Measurements from ENCODE around the gene ATP1B1. TPM values are rescaled to one million over a fixed set of nuclear protein-coding genes. Genes with fewer than 3 reads are reported as not detected.

ATP1B1 gene
- total RNA-seq (2022) (621 and 626 TPM in 2 replicates), Bru-seq, nascent RNA (percentile 100 among the genes with signal in this experiment), BruChase-seq, experiment 1, labeled RNA remaining after a 6-hour chase (percentile 100 among the genes with signal in this experiment), BruChase-seq, experiment 2, labeled RNA remaining after a 2-hour chase (percentile 99 among the genes with signal in this experiment)
- long read RNA-seq, transcript ATP1B1-201 (6 exons, 1,883 nt) = major isoform, 52 of 135 reads
- long read RNA-seq, partial matches to known transcripts = 80 of 135 reads
- long read RNA-seq, other reads (novel, unspliced or antisense) = 3 of 135 reads

DNA sequence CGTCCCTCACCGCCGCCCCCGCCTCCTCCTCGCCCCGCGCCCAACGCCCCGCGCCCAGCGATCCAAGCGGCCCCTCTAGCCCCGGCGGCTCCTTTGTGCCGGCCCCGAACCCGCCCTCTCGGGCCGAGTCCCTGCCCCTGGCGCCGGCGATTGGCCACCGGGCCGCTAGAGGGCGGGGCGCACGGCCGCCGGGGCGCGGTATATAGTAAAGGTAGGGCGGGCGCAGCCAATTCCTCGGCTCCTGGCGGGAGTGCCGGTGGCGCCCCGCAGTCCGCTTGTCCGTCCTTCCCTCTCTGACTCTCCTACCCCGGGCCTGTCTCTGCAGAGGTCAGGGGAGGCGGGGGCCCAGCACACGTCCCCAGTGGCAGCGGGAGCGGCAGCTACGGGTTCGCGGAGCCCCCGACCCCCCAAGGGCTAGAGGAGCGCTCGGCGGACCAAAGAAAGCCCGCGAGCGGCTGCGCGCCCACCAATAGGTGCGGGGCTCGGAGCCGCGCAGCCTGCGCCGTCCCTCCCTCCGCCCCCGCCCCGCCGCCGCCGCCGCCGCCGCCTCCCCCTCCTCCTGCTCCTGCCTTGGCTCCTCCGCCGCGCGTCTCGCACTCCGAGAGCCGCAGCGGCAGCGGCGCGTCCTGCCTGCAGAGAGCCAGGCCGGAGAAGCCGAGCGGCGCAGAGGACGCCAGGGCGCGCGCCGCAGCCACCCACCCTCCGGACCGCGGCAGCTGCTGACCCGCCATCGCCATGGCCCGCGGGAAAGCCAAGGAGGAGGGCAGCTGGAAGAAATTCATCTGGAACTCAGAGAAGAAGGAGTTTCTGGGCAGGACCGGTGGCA lies at the start of gene ATP1B1:
TSS of gene ATP1B1 (plus strand) at position 596 of the 826 bp plus-strand sequence. CDS start at position 736, 140 bp downstream.
- Mint-ChIP-seq H3K36me3 (ENCODE audit: insufficient read depth, unreplicated experiment) (peaks cover 71% of the 10 kb centered on the region), H3K9me3 (ENCODE audit: low read depth, unreplicated experiment) (no peaks in the 10 kb centered on the region), H3K27ac (ENCODE audit: unreplicated experiment) (no peak within 1 kb of the TSS), H3K4me1 (ENCODE audit: low read depth, unreplicated experiment) (peaks cover 28% of the 10 kb centered on the region), H3K27me3 (ENCODE audit: unreplicated experiment) (no peaks in the 10 kb centered on the region), H3K4me3 (ENCODE audit: low read depth, unreplicated experiment) (peak within 1 kb of the TSS; percentile 91)
- peak; percentile 53 for TF ChIP-seq CTCF (IDR thresholded peaks at IDR 0.05; ENCODE audit: unreplicated experiment)
- CTCF ChIA-PET = interaction anchor here (0.5 to 5.0 kb wide), 10 partner anchors 13 to 503 kb away, joined by 3 to 26 read pairs (median 4); no protein-coding TSS in a partner anchor
- intact Hi-C loops (cut with micrococcal nuclease; ENCODE audit: unreplicated experiment) = loop anchor here (5.0 to 10.0 kb wide), 3 partner anchors 59 to 502 kb away; no protein-coding TSS in a partner anchor
- BruUV-seq (replicated peaks) = no TSS peak
- peak; percentile 98 for DNase-seq

DNA sequence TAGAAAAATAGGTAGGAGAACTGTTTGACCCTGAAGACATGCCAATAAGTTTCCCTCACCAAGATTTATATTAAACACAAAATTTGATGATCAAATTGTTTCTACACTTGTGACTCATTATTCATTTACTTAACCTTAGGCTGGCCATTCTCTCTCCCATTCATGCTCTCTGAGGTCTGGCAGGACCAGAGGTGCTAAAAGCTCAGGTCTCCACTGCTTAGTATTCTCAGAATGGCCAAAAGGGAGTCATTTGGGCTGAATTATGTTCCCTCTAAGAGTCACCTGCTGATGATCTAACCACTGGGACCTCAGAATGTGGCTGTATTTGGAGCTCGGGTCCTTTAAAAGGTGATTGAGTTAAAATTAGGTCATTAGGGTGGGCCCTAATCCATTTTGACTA lies 47.1 kb upstream of the ATP1B1 start:
- Mint-ChIP-seq H3K4me1 (ENCODE audit: low read depth, unreplicated experiment) (peaks cover 35% of the 10 kb centered on the region), H3K9me3 (ENCODE audit: low read depth, unreplicated experiment) (peaks cover 2% of the 10 kb centered on the region), H3K4me3 (ENCODE audit: low read depth, unreplicated experiment) (no peak overlapping the region), H3K27me3 (ENCODE audit: unreplicated experiment) (no peaks in the 10 kb centered on the region), H3K27ac (ENCODE audit: unreplicated experiment) (peak overlapping the region; percentile 42), H3K36me3 (ENCODE audit: insufficient read depth, unreplicated experiment) (no peaks in the 10 kb centered on the region)
- DNase-seq = no peak
- BruUV-seq (replicated peaks) = no TSS peak
- intact Hi-C loops (cut with micrococcal nuclease; ENCODE audit: unreplicated experiment) = no loop called here
- no peak for TF ChIP-seq CTCF (IDR thresholded peaks at IDR 0.05; ENCODE audit: unreplicated experiment)
- CTCF ChIA-PET = interaction anchor here (1.2 to 1.6 kb wide), 2 partner anchors 43 to 44 kb away, joined by 3 read pairs; no protein-coding TSS in a partner anchor

- no peaks in the 10 kb centered on the region for H3K36me3 Mint-ChIP-seq (ENCODE audit: insufficient read depth, unreplicated experiment)
- intact Hi-C loops (cut with micrococcal nuclease; ENCODE audit: unreplicated experiment) = no loop called here
- CTCF ChIA-PET = interaction anchor here (1.0 to 1.6 kb wide), 4 partner anchors 14 to 45 kb away, joined by 3 to 4 read pairs (median 3); partner anchors contain the start of gene ATP1B1
- peaks cover 29% of the 10 kb centered on the region for H3K4me1 Mint-ChIP-seq (ENCODE audit: low read depth, unreplicated experiment)
- peak overlapping the region; percentile 46 for H3K4me3 Mint-ChIP-seq (ENCODE audit: low read depth, unreplicated experiment)
- TF ChIP-seq CTCF (IDR thresholded peaks at IDR 0.05; ENCODE audit: unreplicated experiment) = no peak
- H3K27me3 Mint-ChIP-seq (ENCODE audit: unreplicated experiment) = no peaks in the 10 kb centered on the region
- peak; percentile 34 for DNase-seq
- BruUV-seq (replicated peaks) = no TSS peak
- H3K27ac Mint-ChIP-seq (ENCODE audit: unreplicated experiment) = peak overlapping the region; percentile 42
- peaks cover 2% of the 10 kb centered on the region for H3K9me3 Mint-ChIP-seq (ENCODE audit: low read depth, unreplicated experiment)
These were observed 46.3 kb upstream of the ATP1B1 start for GRCh38 chr1:169060043-169060722.

Measured in Calu3 (cell line).